ENCODE data around the gene IDI2.

DNA sequence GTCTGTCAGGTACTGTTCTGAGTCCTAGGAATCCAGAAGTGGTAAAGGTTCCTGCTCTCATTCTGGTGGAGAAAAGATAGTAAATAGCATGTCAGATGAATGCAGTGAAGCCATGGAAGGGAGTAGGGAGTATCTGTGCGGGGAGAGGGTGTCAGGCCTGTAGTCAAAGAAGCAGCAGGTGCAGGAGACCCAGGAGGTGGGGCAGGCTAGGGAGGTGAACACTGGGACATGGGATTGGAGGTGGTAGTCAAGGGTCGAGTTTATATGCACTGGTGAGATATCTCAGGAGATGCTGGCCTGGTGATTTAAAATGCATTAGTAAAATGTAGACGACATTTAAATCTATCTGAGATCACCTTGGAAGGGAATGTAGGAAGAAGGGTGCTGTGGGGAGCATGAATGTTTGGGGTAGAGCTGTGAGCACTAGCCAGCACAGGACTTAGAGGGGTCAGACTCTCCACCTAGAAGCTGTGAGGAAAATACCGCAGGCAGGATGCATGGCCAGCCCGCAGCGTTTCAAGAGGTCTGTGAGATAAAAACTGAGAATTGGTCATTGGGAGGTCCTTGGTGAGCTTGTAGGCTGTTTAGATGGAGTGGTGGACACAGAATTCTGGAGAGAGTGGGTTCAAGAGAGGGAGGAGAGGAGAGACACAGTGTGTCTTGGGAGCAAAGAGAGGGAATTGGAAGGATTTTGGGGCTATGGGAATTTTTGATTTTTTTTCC is 30.7 kb downstream of the IDI2 start:
- TF ChIP-seq, protein P1, sequence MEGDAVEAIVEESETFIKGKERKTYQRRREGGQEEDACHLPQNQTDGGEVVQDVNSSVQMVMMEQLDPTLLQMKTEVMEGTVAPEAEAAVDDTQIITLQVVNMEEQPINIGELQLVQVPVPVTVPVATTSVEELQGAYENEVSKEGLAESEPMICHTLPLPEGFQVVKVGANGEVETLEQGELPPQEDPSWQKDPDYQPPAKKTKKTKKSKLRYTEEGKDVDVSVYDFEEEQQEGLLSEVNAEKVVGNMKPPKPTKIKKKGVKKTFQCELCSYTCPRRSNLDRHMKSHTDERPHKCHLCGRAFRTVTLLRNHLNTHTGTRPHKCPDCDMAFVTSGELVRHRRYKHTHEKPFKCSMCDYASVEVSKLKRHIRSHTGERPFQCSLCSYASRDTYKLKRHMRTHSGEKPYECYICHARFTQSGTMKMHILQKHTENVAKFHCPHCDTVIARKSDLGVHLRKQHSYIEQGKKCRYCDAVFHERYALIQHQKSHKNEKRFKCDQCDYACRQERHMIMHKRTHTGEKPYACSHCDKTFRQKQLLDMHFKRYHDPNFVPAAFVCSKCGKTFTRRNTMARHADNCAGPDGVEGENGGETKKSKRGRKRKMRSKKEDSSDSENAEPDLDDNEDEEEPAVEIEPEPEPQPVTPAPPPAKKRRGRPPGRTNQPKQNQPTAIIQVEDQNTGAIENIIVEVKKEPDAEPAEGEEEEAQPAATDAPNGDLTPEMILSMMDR (IDR thresholded peaks at IDR 0.05; ENCODE audit: poor library complexity), result no peak
- TF ChIP-seq EZH2 (IDR thresholded peaks at IDR 0.05; ENCODE audit: borderline replicate concordance), result no peak
